Mesodermal cell (in vitro differentiated cells): ENCODE results near the gene GPER1.

Source experiments
- H3K27ac ChIP-seq: 2 replicates; pipeline ENCODE4 v1.7.0; 2013; ENCODE audit warnings: mild to moderate bottlenecking, low read depth, low read length, moderate library complexity; ENCODE audit not compliant: severe bottlenecking
- H3K36me3 ChIP-seq: 2 replicates; pipeline ENCODE4 v1.7.1; 2013; ENCODE audit warnings: mild to moderate bottlenecking, low read length, moderate library complexity; ENCODE audit not compliant: control insufficient read depth, insufficient read depth
- H3K4me1 ChIP-seq: one replicate; pipeline ENCODE4 v1.7.1; 2013; ENCODE audit warnings: mild to moderate bottlenecking, low read length; ENCODE audit not compliant: insufficient read depth, control insufficient read depth, poor library complexity, severe bottlenecking
- H3K4me3 ChIP-seq: 2 replicates; pipeline ENCODE4 v1.7.0; 2013; ENCODE audit warnings: low read length, control low read depth, mild to moderate bottlenecking; ENCODE audit not compliant: insufficient read depth, poor library complexity, severe bottlenecking; ENCODE audit errors: extremely low read depth
- H3K9me3 ChIP-seq: 2 replicates; pipeline ENCODE4 v1.7.1; 2013; ENCODE audit warnings: mild to moderate bottlenecking, low read length, moderate library complexity; ENCODE audit not compliant: control insufficient read depth
- whole genome bisulfite sequencing, 2 experiments: methylation state at CpG; one replicate each; pipeline ENCODE4 v1.1.5; 2013; ENCODE audit warnings: missing lambda C conversion rate in 2 of 2; ENCODE audit not compliant: insufficient coverage in 2 of 2; 5-methylcytosine and 5-hydroxymethylcytosine counted together

GPER1 gene

GRCh38 chr7:1081336-1081735 is 6.6 kb upstream of the GPER1 start:
- Histone ChIP-seq H3K36me3 (no peaks in the 10 kb centered on the region), H3K27ac (no peak overlapping the region), H3K4me3 (no peak overlapping the region), H3K9me3 (no peaks in the 10 kb centered on the region), H3K4me1 (peaks cover 9% of the 10 kb centered on the region)
- WGBS, 2 experiments = 94 to 95% methylated on average over 17 of the region's 20 CpGs

DNA sequence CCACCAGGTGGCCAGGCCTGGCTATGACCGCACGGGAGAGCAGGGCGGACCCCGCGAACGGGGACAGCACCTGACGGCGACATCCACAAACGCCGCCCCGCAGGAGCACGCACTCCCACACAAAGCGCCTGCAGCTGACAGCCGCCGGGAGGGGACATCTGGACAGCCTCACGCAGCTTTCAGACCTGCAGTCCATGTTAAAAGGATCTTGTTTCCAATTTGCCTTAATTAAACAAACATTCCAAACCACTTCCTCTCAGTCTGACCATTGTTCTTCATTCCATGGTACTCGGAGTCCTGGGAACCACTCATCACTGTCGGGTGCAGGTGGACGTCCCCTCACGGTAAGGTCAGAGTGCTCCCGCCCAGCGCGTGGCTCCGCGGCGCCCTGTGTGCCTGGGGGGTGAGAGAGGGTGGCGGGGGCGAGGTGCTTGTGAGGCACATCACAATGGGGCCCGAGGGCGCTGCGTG is 5.9 kb upstream of the GPER1 start:
- Histone ChIP-seq H3K4me3 (no peak overlapping the region), H3K4me1 (peaks cover 15% of the 10 kb centered on the region), H3K9me3 (no peaks in the 10 kb centered on the region), H3K27ac (no peak overlapping the region), H3K36me3 (no peaks in the 10 kb centered on the region)
- 95 to 96% methylated on average over 29 to 31 of the region's 31 CpGs for WGBS, 2 experiments

DNA sequence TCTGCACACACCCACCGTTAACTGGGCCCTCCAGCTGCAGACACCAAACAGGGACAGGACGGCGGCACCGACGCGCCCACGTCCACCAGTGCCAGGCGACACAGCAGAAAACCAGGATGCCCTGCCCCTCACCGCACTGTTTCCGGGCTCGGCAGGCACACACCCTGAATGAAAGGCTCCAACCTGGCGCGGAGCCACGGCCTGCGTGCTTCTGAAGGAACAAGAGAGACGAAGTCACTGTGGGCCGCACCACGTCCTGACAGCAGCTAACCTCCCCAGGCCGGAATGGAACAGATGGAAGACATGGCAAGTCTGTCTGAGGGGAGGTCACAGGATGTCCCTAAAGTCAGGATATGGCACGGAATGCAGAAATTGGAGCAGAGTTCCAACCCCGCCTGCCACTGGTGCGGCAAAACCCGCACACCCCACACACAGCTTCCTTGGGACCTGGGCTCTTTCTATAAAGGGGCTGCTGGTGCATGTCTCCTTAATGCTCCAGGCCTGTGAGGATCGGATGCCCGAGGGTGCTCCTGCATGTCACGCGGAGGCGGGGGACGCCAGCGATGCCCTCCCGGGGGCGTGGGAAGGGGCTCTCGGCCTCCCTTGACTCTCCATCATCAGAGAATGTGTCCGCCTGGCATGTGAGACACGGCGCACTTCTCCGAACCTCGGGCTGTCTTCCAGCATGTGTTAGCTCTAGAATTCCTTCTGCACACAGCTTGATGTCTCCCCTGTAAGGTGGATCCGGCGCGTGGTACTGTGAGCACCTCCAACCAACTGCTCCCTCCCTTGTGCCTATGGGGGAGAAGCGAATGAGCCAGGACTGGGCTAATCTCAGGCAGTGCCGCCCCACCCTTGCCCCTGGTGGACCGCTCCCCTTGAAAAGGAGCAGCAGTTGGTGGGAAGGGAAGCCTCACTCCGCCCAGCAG is 3.9 kb upstream of the GPER1 start:
- WGBS, 2 experiments = 97 to 98% methylated on average over 30 to 44 of the region's 45 CpGs
- Histone ChIP-seq H3K4me1 (peaks cover 30% of the 10 kb centered on the region), H3K4me3 (no peak overlapping the region), H3K36me3 (no peaks in the 10 kb centered on the region), H3K9me3 (no peaks in the 10 kb centered on the region), H3K27ac (no peak overlapping the region)

DNA sequence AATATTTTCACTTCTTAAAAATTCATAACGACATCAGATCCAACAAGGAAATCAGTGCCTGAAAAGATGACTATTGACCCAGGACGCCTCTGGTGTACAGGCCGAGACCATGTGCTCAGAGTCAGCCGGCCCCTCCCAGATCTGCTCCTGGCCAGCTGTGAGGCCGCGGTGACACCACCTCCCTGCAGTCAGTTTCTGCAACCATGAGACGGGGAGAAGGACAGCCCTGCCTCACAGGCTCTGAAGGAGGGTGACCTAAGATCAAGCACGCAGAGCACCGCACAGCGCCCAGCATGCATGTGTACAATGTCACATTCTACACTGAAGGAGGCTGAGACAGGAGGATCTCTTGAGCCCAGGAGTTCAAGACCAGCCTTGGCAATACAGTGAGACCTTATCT is 2.6 kb upstream of the GPER1 start:
- Histone ChIP-seq H3K36me3 (no peaks in the 10 kb centered on the region), H3K4me3 (no peak overlapping the region), H3K9me3 (no peaks in the 10 kb centered on the region), H3K27ac (no peak overlapping the region), H3K4me1 (peaks cover 33% of the 10 kb centered on the region)
- 91 to 96% methylated on average over 10 of the region's 10 CpGs for WGBS, 2 experiments

DNA sequence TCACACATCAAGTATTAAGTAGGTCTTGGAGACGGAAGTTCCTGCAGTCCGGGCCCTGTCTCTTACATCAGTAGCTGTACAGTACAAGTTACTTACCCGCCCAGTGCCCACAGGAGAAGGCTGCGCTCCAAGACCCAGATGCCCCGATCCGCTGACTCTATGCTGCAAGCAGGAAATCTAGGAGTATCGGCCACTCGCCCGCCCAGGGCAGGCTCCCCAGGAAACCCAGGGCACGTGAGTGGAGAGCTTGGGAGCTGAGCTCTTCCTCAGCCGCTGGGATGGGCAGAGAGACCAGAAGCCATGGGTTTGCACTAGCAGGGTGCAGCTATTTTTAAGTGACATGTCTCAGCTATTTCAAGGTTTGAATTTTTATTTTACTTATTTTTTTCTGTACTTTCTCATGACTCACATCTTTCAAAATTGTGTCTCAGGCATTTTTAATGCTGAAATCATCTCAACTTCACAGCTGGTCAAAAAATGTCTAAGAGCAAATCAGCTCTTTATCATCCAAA is 1.9 kb upstream of the GPER1 start:
- H3K4me3 ChIP-seq = no peak overlapping the region
- WGBS, 2 experiments = 97 to 99% methylated on average over 11 of the region's 11 CpGs
- H3K36me3 ChIP-seq = no peaks in the 10 kb centered on the region
- H3K9me3 ChIP-seq = no peaks in the 10 kb centered on the region
- H3K4me1 ChIP-seq = peaks cover 35% of the 10 kb centered on the region
- H3K27ac ChIP-seq = no peak overlapping the region

GRCh38 chr7:1086588-1087464 is 1.1 kb upstream of the GPER1 start:
- peak overlapping the region; percentile 70 for H3K27ac ChIP-seq
- H3K9me3 ChIP-seq = no peaks in the 10 kb centered on the region
- H3K4me3 ChIP-seq = peak overlapping the region; percentile 32
- H3K4me1 ChIP-seq = peaks cover 41% of the 10 kb centered on the region
- WGBS, 2 experiments = 16 to 21% methylated on average over 37 to 39 of the region's 45 CpGs
- peaks cover 7% of the 10 kb centered on the region for H3K36me3 ChIP-seq

GRCh38 chr7:1087465-1087814 is 473 bp upstream of the GPER1 start:
- H3K36me3 ChIP-seq = peaks cover 11% of the 10 kb centered on the region
- WGBS, 2 experiments = 77 to 80% methylated on average over 5 of the region's 6 CpGs
- peak overlapping the region; percentile 70 for H3K27ac ChIP-seq
- H3K4me1 ChIP-seq = peaks cover 41% of the 10 kb centered on the region
- H3K9me3 ChIP-seq = no peaks in the 10 kb centered on the region
- peak overlapping the region; percentile 32 for H3K4me3 ChIP-seq

DNA sequence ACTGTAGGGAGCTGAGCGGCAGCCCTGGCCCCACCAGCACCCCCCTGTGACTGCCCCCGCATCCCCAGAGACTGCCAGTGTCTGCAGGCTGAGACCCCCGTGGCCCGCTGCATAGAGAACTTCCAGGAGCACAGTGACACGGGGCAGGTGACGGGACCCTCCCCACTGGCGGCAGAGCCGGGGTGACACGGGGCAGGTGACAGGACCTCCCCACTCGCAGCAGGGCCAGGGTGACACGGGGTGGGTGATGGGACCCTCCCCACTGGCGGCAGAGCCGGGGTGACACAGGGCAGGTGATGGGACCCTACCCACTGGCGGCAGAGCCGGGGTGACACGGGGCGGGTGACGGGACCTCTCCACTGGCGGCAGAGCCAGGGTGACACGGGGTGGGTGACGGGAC is 2.3 kb downstream of the GPER1 start:
- WGBS, 2 experiments = 95 to 96% methylated on average over 14 to 21 of the region's 21 CpGs

GRCh38 chr7:1090686-1091643 is 3.1 kb downstream of the GPER1 start:
- whole genome bisulfite sequencing, 2 experiments = 90 to 95% methylated on average over 21 to 27 of the region's 28 CpGs
- no peak overlapping the region for H3K27ac ChIP-seq
- H3K9me3 ChIP-seq = no peaks in the 10 kb centered on the region
- H3K36me3 ChIP-seq = peaks cover 16% of the 10 kb centered on the region
- H3K4me3 ChIP-seq = no peak overlapping the region
- H3K4me1 ChIP-seq = peaks cover 44% of the 10 kb centered on the region

More for the DNA sequence above, 2.3 kb downstream of the GPER1 start:
- H3K27ac ChIP-seq = no peak overlapping the region
- peaks cover 16% of the 10 kb centered on the region for H3K36me3 ChIP-seq
- H3K4me1 ChIP-seq = peaks cover 41% of the 10 kb centered on the region
- no peak overlapping the region for H3K4me3 ChIP-seq
- H3K9me3 ChIP-seq = no peaks in the 10 kb centered on the region

DNA sequence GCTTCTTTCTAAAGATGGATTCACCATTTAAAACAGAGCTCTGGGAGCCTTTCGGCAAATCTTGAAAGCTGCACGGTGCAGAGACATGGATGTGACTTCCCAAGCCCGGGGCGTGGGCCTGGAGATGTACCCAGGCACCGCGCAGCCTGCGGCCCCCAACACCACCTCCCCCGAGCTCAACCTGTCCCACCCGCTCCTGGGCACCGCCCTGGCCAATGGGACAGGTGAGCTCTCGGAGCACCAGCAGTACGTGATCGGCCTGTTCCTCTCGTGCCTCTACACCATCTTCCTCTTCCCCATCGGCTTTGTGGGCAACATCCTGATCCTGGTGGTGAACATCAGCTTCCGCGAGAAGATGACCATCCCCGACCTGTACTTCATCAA is 3.7 kb downstream of the GPER1 start:
- 94 to 95% methylated on average over 16 to 18 of the region's 18 CpGs for WGBS, 2 experiments
- H3K36me3 ChIP-seq = peaks cover 16% of the 10 kb centered on the region
- H3K4me3 ChIP-seq = no peak overlapping the region
- no peaks in the 10 kb centered on the region for H3K9me3 ChIP-seq
- H3K27ac ChIP-seq = no peak overlapping the region
- H3K4me1 ChIP-seq = peaks cover 44% of the 10 kb centered on the region
